CD4-positive, alpha-beta T cell treated with Interleukin-4 for 1 hour (primary cell): ENCODE results near the gene FOXP1.

Experiments
- DNase-seq, 2 donors: peaks; one replicate each; pipeline ENCODE4 v3.0.0-alpha.2; 2020 to 2022

Gene FOXP1

DNA sequence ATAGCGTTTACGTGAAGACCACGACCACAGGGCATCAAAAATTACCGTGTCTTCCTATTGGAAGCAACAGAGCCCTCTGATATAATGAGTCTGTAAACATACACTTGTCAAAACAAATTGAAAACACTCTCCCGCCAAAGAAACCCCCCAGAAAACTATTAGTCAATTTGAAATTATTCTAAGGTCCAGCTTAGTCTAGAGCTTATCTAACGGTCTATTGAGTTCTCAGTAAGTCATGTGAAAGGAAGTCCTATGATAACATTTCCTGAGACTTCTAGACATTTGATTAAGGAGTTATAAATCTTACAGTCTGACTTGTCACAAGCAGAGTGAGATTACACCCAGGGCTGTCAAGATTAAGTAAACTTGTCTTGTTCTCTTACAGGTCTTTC is 356.3 kb downstream of the FOXP1 start:
- peak in 1 of 2 donors; percentile 65 for DNase-seq

DNA sequence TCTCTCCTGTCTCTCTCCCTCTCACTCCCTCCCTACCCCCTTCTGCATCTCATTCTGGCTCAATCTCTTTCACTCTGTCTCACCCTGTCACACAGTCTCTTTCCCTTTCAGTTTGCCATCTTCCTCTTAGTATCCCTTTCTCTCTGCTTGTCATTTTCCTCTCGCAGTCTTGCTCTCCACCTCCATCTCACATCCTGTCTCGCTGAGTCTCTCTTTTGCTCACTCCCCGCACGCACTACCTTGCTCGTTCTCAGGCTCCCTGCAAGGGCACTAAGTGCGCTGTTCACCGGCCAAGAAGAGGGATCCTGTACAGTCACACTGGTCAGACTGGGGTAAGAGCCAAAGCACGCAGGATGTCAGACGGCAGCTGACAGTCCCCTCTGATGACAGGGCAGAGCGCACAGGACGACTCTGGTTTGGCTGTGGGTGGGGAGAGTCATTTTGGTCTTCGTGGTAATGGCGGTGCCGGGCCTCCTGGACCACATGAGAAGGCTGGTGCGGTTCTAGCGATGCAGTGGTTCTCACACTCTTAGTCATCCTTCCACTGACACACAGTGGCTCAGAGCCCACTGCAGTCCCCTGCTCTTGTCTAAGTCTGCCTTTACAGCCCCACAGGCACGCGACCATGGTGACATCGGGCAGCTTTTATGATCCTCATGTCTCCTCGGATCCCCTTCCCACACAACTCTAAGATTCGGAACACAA is 356.8 kb downstream of the FOXP1 start:
- peak; percentile 77 to 80 for DNase-seq

DNA sequence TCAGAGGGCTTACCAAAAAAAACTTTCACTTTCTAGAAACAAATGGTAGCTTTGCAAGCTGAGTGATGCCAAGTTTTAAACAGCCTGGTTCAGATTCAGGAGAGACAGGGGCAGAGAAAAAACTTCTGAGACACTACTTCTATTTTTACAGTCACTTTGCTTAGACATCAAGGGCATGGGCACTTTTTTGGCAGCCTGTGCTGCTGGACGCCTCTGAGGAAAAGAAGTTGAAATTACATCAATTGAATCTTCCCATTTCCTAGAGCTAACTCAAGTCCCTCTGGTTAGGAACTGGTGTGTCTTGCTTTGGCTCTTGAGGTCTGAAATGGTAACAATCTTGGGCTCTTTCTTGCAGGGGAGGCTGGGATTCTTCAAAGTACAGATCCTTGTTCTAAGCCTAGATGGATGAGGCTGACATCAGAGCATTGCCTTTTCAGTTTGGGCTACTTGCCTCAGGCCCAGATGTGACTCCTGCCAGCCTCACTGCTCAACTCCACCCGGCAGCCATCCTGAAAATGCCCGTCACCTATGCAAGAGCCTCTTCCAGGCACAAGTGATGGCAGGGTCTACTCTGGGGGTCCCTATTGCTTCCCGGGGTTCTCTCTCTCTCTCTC is 357.5 kb downstream of the FOXP1 start:
- DNase-seq = no peak

DNA sequence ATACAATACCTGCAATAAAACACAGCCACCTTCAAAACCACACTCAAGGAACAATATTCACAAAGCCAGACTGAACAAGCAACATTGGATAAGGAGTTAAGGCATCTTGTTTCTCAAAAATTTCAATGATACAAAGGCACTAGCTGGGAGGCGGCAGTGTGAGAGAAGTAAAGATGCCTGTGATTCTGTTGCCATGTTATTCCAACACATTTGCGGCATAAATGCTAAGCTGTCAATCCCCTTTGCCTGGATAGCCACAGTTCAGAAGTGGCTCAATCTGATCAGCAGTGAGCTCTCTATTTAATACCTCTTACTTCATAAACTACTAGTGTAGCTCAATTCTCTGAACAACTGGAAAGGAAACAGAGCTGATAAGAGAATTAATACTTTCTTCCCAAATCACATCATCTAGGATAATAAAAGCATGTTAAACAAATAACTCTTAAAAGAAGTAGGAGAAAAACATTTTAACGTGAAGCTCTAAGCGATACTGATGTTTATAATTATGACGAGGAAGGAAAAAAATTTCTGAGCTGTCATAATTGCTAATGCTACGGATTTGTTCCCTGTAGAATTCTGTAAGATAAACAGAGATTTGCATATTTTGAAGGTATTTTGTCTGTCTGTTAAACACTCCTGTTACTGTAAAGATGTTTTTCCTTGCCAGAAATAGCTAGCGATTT is 358.4 kb downstream of the FOXP1 start:
- DNase-seq = no peak

DNA sequence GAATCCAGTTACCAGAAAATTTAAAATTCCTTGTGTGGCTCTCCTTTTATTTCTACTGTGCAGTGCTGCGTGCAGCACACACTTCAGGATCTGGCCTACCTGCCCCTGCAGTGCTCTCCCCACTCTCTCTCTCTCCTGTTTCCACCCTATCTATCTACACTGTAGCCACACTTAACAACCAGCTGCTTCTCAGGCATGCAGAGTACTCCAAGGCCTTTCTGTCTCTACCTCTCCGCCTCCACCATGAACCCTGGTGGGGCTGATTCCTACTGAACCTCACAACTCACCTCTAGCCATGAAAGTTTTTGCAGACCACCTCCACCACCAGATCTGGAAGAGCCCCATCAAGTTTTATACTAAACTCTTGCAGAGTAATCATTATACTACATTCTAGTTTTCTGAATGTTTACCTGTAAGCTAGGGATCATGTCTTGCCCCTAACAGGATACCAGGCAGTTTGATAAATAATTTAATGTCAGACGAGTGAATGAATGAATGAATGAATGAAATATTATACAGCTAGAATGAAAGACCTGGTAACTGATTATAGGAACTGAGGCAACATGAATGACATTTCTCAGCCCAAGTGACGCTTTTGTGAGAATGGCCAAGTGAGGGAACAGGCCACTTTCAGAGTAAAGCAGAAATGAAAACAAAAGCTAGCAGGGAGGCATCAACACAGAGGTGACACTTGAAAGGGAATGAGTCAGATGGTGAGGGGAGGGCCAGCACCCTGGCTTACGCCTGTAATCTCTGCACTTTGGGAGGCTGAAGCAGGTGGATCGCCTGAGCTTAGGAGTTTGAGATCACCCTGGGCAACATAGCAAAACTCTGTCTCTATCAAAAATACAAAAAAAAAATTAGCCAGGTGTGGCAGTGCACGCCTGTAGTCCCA is 363.5 kb downstream of the FOXP1 start:
- no peak for DNase-seq

DNA sequence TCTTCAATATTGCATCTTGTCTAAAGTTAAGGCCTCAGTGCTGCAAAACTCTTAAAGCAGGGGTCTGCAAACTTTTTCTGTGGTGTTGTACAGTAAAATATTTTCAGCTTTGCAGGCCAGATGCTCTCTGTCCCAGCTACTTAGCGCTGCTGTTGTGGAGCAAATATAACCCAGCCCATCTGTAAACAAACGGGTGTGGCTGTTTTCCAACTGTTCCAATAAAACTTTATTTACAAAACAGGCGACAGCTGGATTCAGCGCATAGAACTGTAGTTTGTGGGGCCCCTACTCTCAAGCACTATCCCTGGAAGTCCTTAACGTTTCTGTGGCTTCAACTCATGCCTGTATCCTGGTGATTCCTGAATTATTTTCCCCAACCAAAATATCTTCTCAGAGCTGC is 365.0 kb downstream of the FOXP1 start:
- no peak for DNase-seq

DNA sequence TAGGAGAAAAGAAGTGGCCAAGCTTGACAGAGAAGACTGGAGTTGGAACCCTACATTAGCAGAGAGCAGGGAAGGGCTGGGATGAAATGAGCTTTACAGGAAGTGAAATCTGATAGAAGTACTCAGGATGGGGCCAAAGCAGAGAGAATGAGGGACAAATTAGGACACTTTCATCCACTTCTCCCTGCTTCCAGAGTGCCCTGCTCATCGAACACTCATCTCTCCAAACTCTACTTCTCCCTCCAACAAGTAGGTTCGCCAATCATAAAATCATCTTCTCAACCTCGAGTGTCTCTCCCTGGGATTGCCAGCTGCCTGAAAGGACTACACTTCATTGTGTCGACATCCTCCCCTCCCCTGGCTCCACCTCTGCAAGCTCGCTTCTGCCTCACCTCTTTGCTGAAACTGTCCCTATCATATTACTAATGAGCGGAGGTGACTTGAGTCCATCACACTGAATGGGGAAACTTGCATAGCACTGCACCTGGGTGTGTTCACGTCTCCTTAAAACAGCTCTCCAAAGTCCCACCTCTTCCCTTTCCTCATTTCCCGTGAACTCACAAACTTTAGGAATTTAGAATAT is 365.8 kb downstream of the FOXP1 start:
- DNase-seq = no peak

DNA sequence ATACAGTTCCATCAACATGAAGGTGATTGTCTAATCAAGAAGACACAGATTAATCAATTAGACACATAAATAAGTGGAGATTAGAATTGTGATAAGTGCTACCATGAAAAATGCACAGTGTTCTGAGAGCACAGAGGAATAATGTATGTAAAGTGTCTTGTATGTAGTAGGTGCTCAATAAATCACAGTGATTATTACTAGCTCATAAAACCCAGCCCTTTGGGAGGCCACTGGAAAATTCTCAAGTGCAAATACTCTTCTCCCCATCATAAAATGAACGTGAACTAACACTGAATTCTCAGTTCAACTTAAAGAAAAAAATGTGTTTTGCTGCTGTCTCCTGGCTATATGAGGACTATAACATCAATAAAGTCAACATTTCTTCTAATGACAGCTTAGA is 368.2 kb downstream of the FOXP1 start:
- no peak for DNase-seq

DNA sequence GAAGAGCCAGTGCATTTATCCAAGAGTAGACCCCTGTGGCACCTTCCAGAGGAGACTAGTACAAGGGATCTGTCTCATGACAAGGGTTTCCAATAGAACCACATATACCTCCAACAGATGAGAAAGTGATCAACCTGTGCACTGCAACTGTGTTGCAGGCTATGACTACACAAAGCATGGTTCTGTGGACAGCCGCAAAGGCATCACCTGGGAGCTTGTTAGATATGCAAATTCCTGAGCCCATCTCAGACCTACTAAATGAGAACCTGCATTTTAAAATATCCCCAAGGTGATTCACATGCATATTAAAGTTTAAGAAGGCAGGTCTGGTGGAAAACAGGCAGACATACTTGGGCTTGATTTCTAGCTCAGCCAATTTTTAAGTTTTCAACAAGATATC is 368.7 kb downstream of the FOXP1 start:
- no peak for DNase-seq

DNA sequence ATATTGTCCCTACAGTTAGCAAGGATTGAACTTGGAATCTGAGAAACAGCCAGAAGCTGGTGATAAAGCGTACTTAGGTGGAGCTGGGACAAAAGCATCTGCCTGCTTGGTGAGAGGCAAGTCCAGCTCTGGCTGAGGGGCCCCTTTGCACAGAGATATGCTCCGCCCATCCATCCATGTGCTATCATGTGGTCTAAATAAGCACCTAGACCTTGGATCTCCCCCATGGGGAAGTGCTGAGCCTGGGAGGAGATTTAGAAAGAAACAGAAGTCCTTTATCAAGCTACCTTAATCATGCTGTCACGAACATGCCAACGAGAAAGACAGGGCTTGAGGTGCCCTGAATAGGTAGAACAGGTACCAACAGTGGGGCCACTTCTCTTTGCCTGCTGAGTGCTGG is 369.5 kb downstream of the FOXP1 start:
- DNase-seq = no peak

DNA sequence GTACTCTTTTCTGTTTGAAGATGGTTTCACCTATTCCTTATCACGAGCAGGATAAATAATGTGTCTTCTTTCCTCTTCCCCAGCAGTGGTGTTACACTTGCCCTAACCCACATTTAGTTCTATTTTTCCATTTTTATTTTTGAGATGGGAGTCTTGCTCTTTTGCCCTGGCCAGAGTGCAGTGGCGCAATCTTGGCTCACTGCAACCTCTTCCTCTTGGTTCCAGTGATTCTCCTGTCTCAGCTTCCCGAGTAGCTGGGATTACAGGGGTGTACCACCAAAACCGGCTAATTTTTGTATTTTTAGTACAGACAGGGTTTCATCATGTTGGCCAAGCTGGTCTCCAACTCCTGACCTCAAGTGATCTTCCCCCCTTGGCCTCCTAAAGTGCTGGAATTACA is 372.4 kb downstream of the FOXP1 start:
- DNase-seq = no peak

DNA sequence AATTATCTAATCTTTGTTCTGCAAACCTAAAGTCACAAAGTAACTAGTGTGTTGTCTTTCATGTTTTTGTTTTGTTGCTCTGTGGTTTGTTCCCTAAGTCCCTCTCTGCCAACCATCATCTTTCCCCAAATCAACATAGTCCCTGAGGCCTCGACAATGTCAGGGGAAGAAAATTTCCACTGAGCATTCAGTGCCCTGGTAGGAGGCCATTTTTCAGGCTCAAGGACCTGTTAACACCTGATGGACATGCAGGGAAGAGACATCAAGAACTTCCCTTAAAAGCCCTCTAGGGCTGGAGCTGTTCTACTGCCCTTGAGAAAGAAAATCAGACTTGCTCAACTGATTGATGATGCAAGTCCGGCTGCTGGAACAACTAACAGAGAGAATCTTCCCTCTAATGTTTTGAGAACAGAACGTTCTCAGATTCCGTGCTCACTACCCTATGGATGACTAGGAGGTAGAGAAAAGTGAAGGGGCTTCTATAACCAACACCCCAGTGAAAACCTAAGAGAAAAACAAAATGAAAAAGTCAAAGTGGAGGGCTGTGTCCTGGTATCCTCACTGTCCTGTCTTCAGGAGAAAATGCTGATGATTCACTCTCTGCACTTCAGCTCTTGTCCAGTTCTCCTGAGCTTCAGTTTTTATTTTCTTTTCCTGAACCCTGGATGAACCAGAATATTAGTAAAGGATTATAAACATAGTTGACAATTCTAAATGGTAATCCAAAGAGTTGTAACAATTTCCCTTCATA is 373.1 kb downstream of the FOXP1 start:
- DNase-seq = no peak

DNA sequence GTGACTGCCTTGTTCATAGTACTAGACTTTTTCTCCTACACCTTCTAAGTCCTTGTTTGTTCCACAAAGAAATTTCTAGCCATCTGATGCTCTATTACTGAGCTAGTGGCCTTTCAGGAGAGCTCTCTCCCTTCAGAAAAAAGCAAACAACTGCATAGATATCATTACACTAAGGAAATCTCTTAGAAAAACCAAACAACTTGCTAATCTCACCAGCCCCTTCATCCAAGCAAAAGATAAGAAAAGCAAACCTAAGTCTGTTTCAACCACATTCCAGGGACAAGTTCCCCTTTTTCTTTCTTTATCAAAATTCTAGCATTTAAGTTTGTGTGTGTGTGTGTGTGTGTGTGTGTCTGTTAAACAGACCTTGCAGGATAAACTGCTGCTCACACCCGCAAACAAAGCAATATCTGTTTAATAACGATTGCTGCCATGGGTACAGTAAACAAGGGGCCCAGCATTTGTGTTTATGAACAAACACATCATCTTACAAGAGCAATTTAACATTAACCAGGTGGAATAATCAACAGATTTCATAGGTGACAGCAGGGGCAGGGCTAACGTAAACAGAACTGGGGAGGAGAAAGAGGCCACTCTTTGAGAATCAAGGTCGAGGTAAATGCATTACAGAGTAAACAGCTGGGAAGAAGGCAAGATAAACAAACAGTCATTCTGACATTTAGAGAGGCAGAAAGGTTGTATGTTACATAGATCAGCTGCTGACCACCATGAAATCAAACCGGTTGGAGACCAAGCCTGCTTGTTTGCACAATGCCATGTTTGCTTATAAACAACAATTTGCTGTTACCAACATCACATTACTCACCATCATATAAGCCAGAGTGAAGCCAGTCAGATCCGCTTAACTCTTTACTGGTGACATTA is 375.1 kb downstream of the FOXP1 start:
- DNase-seq = no peak

DNA sequence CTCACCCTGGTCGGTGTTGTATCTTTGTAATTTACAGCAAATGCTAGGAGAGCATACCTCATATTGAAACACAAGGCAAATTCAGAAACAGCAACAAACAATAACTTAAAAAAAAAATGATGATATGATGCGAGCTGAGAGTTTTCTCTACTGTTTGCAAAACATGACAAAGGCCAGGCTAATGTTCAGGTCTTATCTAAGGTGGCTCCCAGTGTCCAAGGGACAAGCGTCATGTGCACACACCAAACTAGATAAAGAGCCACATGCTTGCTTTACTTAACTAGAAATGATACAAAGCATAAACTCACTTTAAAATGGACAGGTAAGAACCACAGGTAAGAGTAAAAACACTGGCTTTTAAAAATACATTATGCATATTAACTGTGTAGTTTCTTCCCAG is 375.9 kb downstream of the FOXP1 start:
- no peak for DNase-seq

DNA sequence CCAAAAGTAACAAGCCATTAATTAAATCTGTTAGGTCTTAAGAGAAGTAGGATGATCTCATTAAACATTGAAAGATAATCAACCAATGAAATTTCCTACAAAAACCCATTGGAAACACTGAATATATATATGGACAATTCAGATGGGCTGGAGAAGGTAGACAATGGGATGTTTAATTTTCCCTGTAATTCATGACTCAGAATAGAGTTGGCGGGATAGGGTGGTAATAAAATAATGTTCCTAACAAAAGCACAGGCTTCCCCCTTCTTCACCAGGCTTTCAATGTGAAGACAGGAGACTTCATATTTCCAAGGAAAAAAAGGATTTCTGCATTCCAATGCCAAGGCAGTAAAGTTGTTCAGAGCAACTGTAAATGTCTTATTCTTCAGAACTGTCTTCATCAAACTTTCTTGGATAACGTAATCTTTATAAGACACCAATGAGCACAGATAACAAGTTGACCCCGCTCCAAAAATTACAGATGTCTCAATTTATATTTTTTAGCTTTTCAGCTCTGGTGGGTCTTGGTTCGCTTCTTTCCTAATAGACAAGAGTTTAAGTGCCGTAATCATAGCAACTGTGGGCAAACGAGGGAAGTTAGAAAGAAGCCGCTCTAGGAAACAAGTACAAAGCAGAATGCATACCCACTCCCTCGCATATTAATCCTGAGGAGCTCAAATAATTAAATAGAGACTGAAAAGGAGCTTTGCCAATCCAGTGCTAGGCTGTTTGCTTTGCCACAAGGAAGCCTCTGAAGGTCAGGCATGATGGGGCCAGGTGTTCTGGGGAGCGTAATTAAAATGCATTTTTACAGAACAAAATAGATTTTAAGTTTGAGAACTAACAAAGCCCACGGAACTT is 377.0 kb downstream of the FOXP1 start:
- no peak for DNase-seq

DNA sequence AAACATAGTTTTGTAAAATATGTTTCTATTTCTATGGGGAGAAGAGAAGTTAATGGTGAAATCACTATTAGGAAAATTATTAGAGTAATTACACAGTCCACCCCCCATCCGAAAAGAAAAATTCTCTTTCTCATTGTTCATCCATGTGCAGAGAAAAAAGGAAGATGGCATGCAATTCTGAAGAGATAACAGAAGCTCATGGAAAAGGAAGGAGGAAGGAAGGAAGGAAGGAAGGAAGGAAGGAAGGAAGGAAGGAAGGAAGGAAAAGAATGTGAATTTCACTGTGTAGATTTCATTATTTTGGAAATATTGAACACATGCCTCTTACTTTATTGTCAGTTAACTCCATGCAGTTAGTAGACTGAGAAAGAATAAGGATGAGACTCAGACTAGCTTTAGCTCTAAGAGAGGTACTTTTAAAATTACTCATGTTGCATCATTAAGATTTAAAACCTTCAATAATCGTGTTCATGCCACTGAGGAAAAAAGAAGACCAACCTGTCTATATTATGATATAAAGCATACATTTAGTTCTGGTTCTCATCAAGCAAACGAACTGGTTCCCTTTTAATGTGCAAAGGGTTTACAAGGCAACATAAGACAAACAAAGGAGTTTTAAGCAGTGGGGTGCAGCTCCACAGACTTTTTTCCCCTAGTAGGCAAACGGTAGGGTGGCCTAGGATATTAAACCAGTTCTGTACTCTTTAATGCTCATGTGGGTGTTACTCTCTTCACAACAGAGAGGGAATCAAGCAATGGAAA is 379.6 kb downstream of the FOXP1 start:
- no peak for DNase-seq

DNA sequence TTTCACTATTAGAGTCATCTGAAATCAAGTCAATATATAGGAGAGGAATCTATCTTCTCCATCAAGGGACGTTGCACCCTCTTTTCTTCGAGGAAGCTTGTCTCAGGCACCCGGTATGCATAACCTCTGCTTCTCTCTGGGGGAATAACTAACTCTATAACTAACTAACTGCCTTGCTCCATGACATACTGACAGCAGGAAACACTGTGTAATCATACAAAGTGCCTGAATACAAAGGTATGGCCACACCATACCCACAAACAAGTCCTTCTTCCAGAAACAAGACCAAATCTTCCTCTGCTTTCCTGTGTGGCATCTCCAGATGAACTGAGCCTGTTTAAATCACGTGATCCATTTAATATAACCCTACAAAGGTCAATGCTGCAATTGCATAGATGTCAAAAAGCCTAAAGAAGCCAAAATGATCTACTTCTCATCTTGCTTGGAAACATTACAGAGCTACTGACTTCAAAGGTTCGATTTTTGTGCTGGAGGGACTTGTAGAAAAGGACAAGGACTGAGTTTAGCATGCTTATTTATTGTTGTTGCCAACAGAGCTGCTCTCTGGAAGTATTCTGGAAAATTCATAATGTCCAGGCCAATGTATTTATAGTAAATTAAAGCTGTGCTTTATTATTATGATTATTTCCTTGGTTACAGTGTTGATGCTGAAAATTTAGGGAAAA is 380.5 kb downstream of the FOXP1 start:
- DNase-seq = no peak

DNA sequence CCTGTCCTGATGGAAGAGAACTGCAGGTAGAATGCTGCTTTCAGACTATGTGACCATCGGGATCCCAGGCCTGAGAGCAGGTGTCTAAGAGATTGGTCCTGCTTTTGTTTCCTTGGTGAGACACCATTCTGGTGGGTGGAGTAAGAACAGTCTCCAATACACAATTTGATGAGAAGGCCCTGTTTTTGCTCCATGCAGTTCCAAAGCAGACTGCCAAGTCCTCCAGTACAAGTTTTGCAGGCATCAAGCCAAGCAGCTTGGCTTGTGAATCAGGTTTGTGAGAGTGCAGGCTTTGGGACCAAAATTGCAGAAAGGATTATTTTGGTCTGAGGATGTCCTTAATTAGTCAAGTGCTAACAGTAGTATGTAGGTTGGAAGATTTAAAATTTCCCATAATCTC is 381.6 kb downstream of the FOXP1 start:
- no peak for DNase-seq
